GM21576 (cell line): ENCODE results near the gene DCUN1D2.
A peak's percentile ranks its signal among the peaks of the same experiment; 100 is the strongest.
"Not testable (repeated sequence)": the region's sequence is repeated elsewhere in the genome, so short reads cannot be mapped to it uniquely, and the experiment has no call there.

Experiments
- ATAC-seq: cut with Tn5 transposase; IDR thresholded peaks from one replicate; pipeline ENCODE4 v1.9.1; 2021; ENCODE audit warnings: mild to moderate bottlenecking, moderate library complexity; ENCODE audit not compliant: unreplicated experiment

Gene DCUN1D2

DNA sequence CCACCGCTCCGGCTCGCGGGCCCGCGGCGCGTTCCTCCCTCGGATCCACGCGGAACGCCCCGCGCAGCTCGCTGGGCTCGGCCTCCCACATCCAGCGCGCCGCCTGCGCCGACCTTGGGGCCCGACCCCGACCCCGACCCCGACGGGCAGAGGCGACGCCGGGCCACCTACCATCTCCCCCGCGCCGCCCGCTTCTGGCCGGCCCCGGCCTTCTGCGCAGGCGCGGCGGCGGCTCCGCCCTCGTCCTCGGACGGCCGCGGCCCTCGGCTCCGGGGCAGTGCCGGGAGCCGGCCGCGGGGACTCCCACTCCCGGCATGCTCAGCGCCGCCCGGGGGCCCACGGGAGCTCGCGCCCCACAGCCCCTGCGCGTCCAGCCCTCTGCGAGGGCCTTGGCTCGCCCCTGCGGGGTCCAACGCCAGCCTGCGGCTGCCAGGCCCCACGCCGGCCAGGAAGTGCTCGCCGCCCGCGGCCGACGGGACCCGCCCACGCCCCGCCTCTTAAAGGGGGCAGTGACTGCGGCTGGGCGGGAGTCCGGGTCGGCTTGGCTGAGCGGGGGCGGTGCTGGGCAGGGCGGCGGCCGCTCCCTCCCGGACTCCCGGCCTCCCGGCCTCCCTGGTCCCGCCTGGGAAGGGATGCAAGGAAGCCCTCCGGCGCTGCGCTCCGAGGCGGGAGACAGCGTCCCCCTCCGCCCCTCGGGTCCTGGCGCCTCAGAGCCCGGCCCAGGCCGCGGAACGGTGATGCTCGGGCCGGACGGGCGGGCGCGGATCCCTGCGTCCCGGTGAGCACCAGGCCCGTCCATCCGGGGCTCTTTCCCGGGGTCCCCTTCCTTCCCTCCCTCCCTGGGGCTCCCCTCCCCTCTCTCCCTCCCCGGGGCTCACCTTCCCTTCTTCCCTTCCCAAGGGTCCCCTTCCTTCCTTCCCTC lies at the start of gene DCUN1D2:
Gene DCUN1D2 (minus strand): TSS at position 216 of the 922 bp plus-strand sequence. CDS start 42 bp downstream, at position 174.
- peak; percentile 69 for ATAC-seq

- no peak for ATAC-seq
Observed at GRCh38 chr13:113539822-113540221, 49.3 kb upstream of the DCUN1D2 start.

- ATAC-seq, result no peak
Observed at GRCh38 chr13:113539176-113539575, 48.7 kb upstream of the DCUN1D2 start.

GRCh38 chr13:113538689-113539058 lies 48.2 kb upstream of the DCUN1D2 start:
- no peak for ATAC-seq

DNA sequence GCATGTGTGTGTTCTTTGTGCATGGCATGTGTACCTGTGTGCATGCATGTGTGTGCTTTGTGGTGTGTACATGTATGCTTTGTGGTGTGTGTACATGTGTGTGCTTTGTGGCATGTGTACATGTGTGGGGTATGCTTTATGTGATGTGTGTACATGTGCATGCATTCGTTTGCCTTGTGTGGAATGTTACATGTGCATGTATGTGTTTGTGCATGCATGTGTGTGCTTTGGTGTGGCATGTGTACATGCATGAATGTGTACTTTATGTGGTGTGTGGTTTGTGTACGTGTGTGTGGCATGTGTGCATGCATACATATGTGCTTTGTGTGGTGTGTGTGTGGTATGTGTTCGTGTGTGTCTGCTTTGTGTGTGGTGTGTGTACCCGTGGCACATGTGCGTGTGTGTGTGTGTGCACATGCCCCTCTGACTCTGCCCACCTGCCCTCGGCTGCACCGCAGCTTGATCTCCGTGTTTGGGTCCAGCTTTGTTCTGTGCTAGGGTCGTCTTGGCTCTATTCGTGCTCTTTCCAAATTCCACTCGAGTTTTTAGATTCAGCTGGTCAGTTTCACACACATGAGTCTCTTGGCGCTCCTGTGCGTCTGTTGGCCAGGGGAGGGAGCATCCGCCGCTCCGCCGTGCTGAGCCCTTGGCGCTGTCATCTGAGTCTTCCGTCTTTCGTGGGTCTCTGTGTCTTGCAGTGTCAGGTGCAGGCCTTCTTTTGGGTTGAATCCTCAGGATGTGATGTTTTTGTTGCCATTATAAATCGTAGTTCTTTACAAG lies 47.6 kb upstream of the DCUN1D2 start:
- ATAC-seq, result no peak

DNA sequence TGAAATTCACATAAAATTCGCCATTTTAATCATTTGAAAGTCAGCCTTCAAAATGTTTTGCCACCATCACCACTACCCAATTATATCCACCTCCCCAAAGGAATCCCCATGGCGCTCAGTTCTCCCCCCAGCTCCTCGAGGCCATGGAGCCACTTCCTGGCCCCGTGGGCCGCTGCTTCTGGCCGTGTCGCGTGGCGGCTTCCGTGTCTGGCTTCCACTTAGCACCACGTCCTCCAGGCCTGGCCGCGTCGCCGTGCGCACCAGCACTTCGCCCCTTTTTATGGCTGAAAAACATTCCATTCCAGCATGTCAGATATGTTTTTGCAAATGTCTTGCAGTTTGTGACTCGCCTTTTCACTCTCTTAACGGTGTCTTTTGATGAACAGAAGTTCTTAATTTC lies 46.7 kb upstream of the DCUN1D2 start:
- ATAC-seq, result no peak

DNA sequence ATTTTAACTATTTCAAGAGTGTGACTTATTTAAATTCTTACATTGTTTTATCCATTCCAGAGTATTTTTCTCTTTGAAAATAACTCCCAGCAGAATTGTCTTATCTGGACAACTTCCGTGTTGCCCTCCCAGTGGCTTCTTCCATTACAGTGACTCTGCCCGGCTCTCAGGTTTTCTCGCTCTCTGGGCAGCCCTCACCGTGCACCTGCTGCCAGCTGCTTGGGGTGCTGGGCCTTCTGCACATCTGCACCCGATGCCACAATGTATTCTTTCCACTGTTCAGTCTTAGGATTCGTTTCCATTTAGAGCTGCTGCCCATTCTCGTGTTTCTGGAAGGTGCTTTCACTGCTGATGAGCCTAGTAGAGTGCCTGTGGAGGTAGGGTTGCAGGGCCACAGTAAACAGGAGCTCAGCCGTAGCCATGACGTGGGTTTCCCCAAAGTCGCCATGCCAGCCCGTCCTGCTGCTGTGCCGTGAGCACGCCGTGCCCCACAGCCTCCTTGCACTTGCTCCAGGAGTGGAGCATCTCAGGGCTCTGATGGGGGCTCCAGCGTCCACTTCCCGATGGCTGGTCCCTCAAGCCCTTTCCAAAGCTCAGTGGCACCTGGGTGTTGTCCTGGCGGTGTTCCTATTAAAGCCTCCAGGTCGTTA lies 46.1 kb upstream of the DCUN1D2 start:
- no peak for ATAC-seq

- ATAC-seq, result no peak
Observed at GRCh38 chr13:113535381-113535781, 44.9 kb upstream of the DCUN1D2 start.

- no peak for ATAC-seq
Observed at GRCh38 chr13:113534236-113534860, 43.8 kb upstream of the DCUN1D2 start.

GRCh38 chr13:113533161-113533840 lies 42.8 kb upstream of the DCUN1D2 start:
- no peak for ATAC-seq

GRCh38 chr13:113532156-113532806 lies 41.8 kb upstream of the DCUN1D2 start:
- no peak for ATAC-seq

DNA sequence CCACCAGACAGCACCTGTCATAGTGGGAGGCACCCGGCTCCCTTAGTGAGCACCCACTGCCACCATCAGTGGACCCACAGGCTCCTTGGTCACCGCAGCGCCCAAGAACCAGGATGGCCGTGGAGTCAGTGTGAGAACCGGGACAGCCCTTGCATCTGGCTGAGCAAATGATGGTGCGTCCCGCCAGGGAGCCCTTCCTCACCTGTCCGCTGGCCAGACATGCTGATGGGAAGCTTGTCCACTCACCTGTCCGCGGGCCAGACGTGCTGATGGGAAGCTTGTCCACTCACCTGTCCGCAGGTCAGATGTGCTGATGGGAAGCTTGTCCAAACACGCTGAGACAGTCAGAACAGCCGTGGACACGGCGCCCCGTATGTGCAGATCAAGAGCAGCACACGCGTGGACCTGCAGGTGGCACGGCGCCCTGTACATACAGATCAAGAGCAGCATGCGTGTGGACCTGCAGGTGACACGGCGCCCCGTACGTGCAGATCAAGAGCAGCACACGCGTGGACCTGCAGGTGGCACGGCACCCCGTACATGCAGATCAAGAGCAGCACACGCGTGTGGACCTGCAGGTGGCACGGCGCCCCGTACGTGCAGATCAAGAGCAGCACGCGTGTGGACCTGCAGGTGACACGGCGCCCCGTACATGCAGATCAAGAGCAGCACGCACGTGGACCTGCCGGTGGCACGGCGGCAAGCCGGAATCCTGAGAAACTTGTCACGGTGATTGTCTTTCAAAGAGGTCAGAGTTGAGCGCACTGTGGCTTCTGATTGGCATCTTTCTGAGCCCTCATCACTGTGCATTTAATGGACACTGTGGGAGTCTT lies 40.7 kb upstream of the DCUN1D2 start:
- no peak for ATAC-seq

- ATAC-seq, result no peak
Observed at GRCh38 chr13:113528813-113529180, 38.3 kb upstream of the DCUN1D2 start.

DNA sequence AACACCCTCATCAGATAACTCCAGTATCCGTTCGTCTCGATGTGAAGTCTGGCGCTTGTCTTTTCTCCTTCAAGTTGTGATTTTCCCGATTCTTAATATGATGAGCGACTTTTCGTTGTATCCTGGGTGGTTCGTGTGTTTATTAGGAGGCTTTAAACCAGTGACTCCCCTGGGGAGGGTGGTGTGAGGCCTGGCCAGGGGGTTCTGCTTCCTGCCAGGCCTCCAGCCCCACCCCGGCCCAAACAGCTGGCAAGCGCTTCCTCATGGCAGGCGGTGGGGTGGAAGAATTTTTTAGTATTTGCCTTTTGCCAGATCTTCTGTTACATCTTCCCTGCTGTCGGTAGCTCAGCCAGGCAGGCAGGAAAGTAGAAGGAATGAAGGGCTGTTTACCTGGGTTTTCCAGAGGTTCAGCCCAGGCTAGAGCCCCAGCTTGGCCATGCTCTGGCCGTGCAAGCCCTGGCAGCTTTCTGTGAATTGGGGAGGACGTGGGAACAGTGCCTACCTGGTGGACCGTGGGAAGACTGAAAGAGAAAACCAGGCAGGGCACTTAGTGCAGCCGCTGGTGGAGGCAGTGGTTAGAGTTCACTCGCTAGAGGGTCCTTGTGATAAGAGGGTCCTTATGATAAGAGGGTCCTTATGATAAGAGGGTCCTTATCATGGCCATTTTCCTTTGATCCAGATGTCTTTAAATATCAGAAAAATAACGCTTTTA lies 37.7 kb upstream of the DCUN1D2 start:
- no peak for ATAC-seq

GRCh38 chr13:113527272-113527958 lies 36.9 kb upstream of the DCUN1D2 start:
- ATAC-seq, result no peak

- no peak for ATAC-seq
Observed at GRCh38 chr13:113526466-113527220, 36.1 kb upstream of the DCUN1D2 start.

GRCh38 chr13:113522438-113522837 lies 31.9 kb upstream of the DCUN1D2 start:
- ATAC-seq, result not testable (repeated sequence)
